ENCODE measurements around the gene SHLD1. TPM values are rescaled to one million over a fixed set of nuclear protein-coding genes. Genes with fewer than 3 reads are reported as not detected.
A peak's percentile ranks its signal among the peaks of the same experiment; 100 is the strongest.
"Not testable (repeated sequence)": the region's sequence is repeated elsewhere in the genome, so short reads cannot be mapped to it uniquely, and the experiment has no call there.

Gene SHLD1
- 2.4 and 2.6 TPM in 2 replicates for polyA plus RNA-seq (2013)

- no peak within 1 kb of the TSS for H2AK5ac ChIP-seq (ENCODE audit: low read length)
Observed at GRCh38 chr20:5749952-5750779, at the start of gene SHLD1. Gene SHLD1, plus strand, starts transcription at chr20:5750401. Its CDS starts 22,465 bp downstream, at chr20:5772866.

GRCh38 chr20:5702339-5702738 is 47.9 kb upstream of the SHLD1 start:
- not testable (repeated sequence) for H3K79me1 ChIP-seq (ENCODE audit: low read length); H3K4me2 ChIP-seq (ENCODE audit: low read length); H3K9ac ChIP-seq (ENCODE audit: low read length); H3K18ac ChIP-seq (ENCODE audit: low read length); H2BK120ac ChIP-seq (ENCODE audit: insufficient read depth, low read length, poor library complexity); DNase-seq; H2BK12ac ChIP-seq (ENCODE audit: low read length); H4K91ac ChIP-seq (ENCODE audit: low read depth, low read length); H2AFZ ChIP-seq (ENCODE audit: insufficient read depth, low read length, poor library complexity); H2AK5ac ChIP-seq (ENCODE audit: low read length); H4K8ac ChIP-seq (ENCODE audit: low read depth, low read length); H2BK5ac ChIP-seq (ENCODE audit: low read depth, low read length, poor library complexity); H3K4ac ChIP-seq (ENCODE audit: low read depth, low read length); H3K14ac ChIP-seq (ENCODE audit: low read length); H3K23ac ChIP-seq (ENCODE audit: low read length); H3K36me3 ChIP-seq (ENCODE audit: control insufficient read depth in 1 of 2, insufficient read depth in 2 of 2, low read length in 2 of 2); H3K27me3 ChIP-seq (ENCODE audit: insufficient read depth, low read length); H4K12ac ChIP-seq (ENCODE audit: low read depth, low read length); H3K27ac ChIP-seq (ENCODE audit: low read depth, low read length); H3K4me3 ChIP-seq (ENCODE audit: low read depth, low read length); H3K79me2 ChIP-seq (ENCODE audit: control insufficient read depth, insufficient read depth, low read length, poor library complexity); H3K9me3 ChIP-seq (ENCODE audit: insufficient read depth, low read depth, low read length); H3K4me1 ChIP-seq (ENCODE audit: control insufficient read depth in 1 of 2, insufficient read depth in 2 of 2, low read length in 2 of 2)
- no CpG with 5 or more reads among the region's 5 CpGs for WGBS (ENCODE audit: extremely low coverage, insufficient coverage, insufficient read length)

More at GRCh38 chr20:5749952-5750779, at the start of gene SHLD1:
- no CpG with 5 or more reads among the region's 27 CpGs for WGBS (ENCODE audit: extremely low coverage, insufficient coverage, insufficient read length)
- Histone ChIP-seq H3K9ac (ENCODE audit: low read length) (peak within 1 kb of the TSS; percentile 64), H3K18ac (ENCODE audit: low read length) (no peak within 1 kb of the TSS), H4K91ac (ENCODE audit: low read depth, low read length) (peak within 1 kb of the TSS; percentile 82), H3K4me3 (ENCODE audit: low read depth, low read length) (peak within 1 kb of the TSS; percentile 57), H4K12ac (ENCODE audit: low read depth, low read length) (peak within 1 kb of the TSS; percentile 93), H3K27me3 (ENCODE audit: insufficient read depth, low read length) (no peaks in the 10 kb centered on the region), H2BK12ac (ENCODE audit: low read length) (no peak within 1 kb of the TSS), H2BK120ac (ENCODE audit: insufficient read depth, low read length, poor library complexity) (peak within 1 kb of the TSS; percentile 63), H3K23ac (ENCODE audit: low read length) (no peak within 1 kb of the TSS), H3K79me1 (ENCODE audit: low read length) (peaks cover 2% of the 10 kb centered on the region), H3K36me3 (ENCODE audit: control insufficient read depth in 1 of 2, insufficient read depth in 2 of 2, low read length in 2 of 2) (no peaks in the 10 kb centered on the region), H3K79me2 (ENCODE audit: control insufficient read depth, insufficient read depth, low read length, poor library complexity) (no peaks in the 10 kb centered on the region), H3K14ac (ENCODE audit: low read length) (peak within 1 kb of the TSS; percentile 46), H2AFZ (ENCODE audit: insufficient read depth, low read length, poor library complexity) (peak within 1 kb of the TSS; percentile 92), H4K8ac (ENCODE audit: low read depth, low read length) (peak within 1 kb of the TSS; percentile 98), H3K4ac (ENCODE audit: low read depth, low read length) (no peak within 1 kb of the TSS), H3K9me3 (ENCODE audit: insufficient read depth, low read depth, low read length) (no peaks in the 10 kb centered on the region), H3K4me2 (ENCODE audit: low read length) (peak within 1 kb of the TSS; percentile 91), H3K4me1 (ENCODE audit: control insufficient read depth in 1 of 2, insufficient read depth in 2 of 2, low read length in 2 of 2) (no peaks in the 10 kb centered on the region), H3K27ac (ENCODE audit: low read depth, low read length) (peak within 1 kb of the TSS; percentile 46), H2BK5ac (ENCODE audit: low read depth, low read length, poor library complexity) (peak within 1 kb of the TSS; percentile 69)
- DNase-seq: peak; percentile 72 to 89

- Histone ChIP-seq H3K4ac (ENCODE audit: low read depth, low read length) (no peak overlapping the region), H3K27me3 (ENCODE audit: insufficient read depth, low read length) (no peaks in the 10 kb centered on the region), H3K79me1 (ENCODE audit: low read length) (no peaks in the 10 kb centered on the region), H4K91ac (ENCODE audit: low read depth, low read length) (no peak overlapping the region), H3K9ac (ENCODE audit: low read length) (no peak overlapping the region), H3K18ac (ENCODE audit: low read length) (no peak overlapping the region), H3K23ac (ENCODE audit: low read length) (no peak overlapping the region), H3K14ac (ENCODE audit: low read length) (no peak overlapping the region), H3K4me1 (ENCODE audit: control insufficient read depth in 1 of 2, insufficient read depth in 2 of 2, low read length in 2 of 2) (no peaks in the 10 kb centered on the region), H3K4me3 (ENCODE audit: low read depth, low read length) (no peak overlapping the region), H3K79me2 (ENCODE audit: control insufficient read depth, insufficient read depth, low read length, poor library complexity) (no peaks in the 10 kb centered on the region), H4K8ac (ENCODE audit: low read depth, low read length) (no peak overlapping the region), H2BK5ac (ENCODE audit: low read depth, low read length, poor library complexity) (no peak overlapping the region), H4K12ac (ENCODE audit: low read depth, low read length) (no peak overlapping the region), H2AFZ (ENCODE audit: insufficient read depth, low read length, poor library complexity) (no peak overlapping the region), H2AK5ac (ENCODE audit: low read length) (no peak overlapping the region), H3K9me3 (ENCODE audit: insufficient read depth, low read depth, low read length) (no peaks in the 10 kb centered on the region), H3K36me3 (ENCODE audit: control insufficient read depth in 1 of 2, insufficient read depth in 2 of 2, low read length in 2 of 2) (no peaks in the 10 kb centered on the region), H2BK12ac (ENCODE audit: low read length) (no peak overlapping the region), H3K27ac (ENCODE audit: low read depth, low read length) (no peak overlapping the region), H2BK120ac (ENCODE audit: insufficient read depth, low read length, poor library complexity) (no peak overlapping the region), H3K4me2 (ENCODE audit: low read length) (no peak overlapping the region)
- no peak for DNase-seq
- WGBS (ENCODE audit: extremely low coverage, insufficient coverage, insufficient read length): no CpG with 5 or more reads among the region's 5 CpGs
Observed at GRCh38 chr20:5703681-5704101, 46.5 kb upstream of the SHLD1 start.

- no peak overlapping the region for H3K9ac ChIP-seq (ENCODE audit: low read length)
- no peak overlapping the region for H4K8ac ChIP-seq (ENCODE audit: low read depth, low read length)
- H3K18ac ChIP-seq (ENCODE audit: low read length): no peak overlapping the region
- no peak overlapping the region for H3K4me2 ChIP-seq (ENCODE audit: low read length)
- no peak overlapping the region for H3K4ac ChIP-seq (ENCODE audit: low read depth, low read length)
- H3K79me2 ChIP-seq (ENCODE audit: control insufficient read depth, insufficient read depth, low read length, poor library complexity): no peaks in the 10 kb centered on the region
- H2AK5ac ChIP-seq (ENCODE audit: low read length): no peak overlapping the region
- no peak overlapping the region for H3K23ac ChIP-seq (ENCODE audit: low read length)
- H3K4me1 ChIP-seq (ENCODE audit: control insufficient read depth in 1 of 2, insufficient read depth in 2 of 2, low read length in 2 of 2): no peaks in the 10 kb centered on the region
- DNase-seq: peak in 1 of 2 donors; percentile 29
- H3K36me3 ChIP-seq (ENCODE audit: control insufficient read depth in 1 of 2, insufficient read depth in 2 of 2, low read length in 2 of 2): no peaks in the 10 kb centered on the region
- no peak overlapping the region for H3K27ac ChIP-seq (ENCODE audit: low read depth, low read length)
- no peak overlapping the region for H4K91ac ChIP-seq (ENCODE audit: low read depth, low read length)
- H4K12ac ChIP-seq (ENCODE audit: low read depth, low read length): no peak overlapping the region
- H2AFZ ChIP-seq (ENCODE audit: insufficient read depth, low read length, poor library complexity): no peak overlapping the region
- no CpG with 5 or more reads among the region's 6 CpGs for WGBS (ENCODE audit: extremely low coverage, insufficient coverage, insufficient read length)
- no peak overlapping the region for H2BK12ac ChIP-seq (ENCODE audit: low read length)
- H2BK120ac ChIP-seq (ENCODE audit: insufficient read depth, low read length, poor library complexity): no peak overlapping the region
- H3K14ac ChIP-seq (ENCODE audit: low read length): no peak overlapping the region
- no peaks in the 10 kb centered on the region for H3K27me3 ChIP-seq (ENCODE audit: insufficient read depth, low read length)
- no peaks in the 10 kb centered on the region for H3K9me3 ChIP-seq (ENCODE audit: insufficient read depth, low read depth, low read length)
- H2BK5ac ChIP-seq (ENCODE audit: low read depth, low read length, poor library complexity): no peak overlapping the region
- no peak overlapping the region for H3K4me3 ChIP-seq (ENCODE audit: low read depth, low read length)
- H3K79me1 ChIP-seq (ENCODE audit: low read length): no peaks in the 10 kb centered on the region
Observed at GRCh38 chr20:5705827-5706226, 44.4 kb upstream of the SHLD1 start.
